Dermis microvascular lymphatic vessel endothelial cell (primary cell): ENCODE measurements around the gene NSD2. TPM values are rescaled to one million over a fixed set of nuclear protein-coding genes. Genes with fewer than 3 reads are reported as not detected.
"Not testable (repeated sequence)": the region's sequence is repeated elsewhere in the genome, so short reads cannot be mapped to it uniquely, and the experiment has no call there.

Experiments
- DNase-seq, 2 donors: peaks; one replicate each; pipeline versions ENCODE4 v3.0.0 to v3.0.0-alpha.2; 2010; ENCODE audit warnings: low read depth in 2 of 2
- total RNA-seq: library from RNA; depleted of rRNA; stranded (reverse); fragments of >200 nt; gene quantifications from 2 replicates; pipeline ENCODE4 v1.2.1, GENCODE V29; 2014

Gene NSD2
- total RNA-seq, 1 donor from 2014 or later: 39.8 TPM

GRCh38 chr4:1984406-1985191 lies 113.4 kb downstream of the NSD2 start:
- DNase-seq: no peak

DNA sequence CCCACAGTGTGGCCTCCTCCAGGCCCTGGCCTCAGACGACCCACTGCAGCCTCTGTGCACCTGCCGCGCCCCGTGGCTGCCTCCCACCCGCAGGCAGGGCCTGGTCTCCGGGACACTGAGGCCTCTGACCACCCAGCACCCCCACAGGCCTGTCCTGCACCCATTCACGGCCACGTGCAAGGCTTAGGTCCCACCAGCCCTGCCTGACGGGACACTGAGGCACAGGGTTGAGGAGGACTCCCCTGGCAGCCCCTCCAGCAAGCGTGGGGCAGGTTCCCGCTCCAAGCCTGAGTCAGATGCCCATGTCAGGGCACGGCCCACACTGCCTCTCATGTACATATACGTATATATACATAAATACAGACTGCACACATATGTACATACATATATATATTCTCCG lies 114.1 kb downstream of the NSD2 start:
- no peak for DNase-seq

DNA sequence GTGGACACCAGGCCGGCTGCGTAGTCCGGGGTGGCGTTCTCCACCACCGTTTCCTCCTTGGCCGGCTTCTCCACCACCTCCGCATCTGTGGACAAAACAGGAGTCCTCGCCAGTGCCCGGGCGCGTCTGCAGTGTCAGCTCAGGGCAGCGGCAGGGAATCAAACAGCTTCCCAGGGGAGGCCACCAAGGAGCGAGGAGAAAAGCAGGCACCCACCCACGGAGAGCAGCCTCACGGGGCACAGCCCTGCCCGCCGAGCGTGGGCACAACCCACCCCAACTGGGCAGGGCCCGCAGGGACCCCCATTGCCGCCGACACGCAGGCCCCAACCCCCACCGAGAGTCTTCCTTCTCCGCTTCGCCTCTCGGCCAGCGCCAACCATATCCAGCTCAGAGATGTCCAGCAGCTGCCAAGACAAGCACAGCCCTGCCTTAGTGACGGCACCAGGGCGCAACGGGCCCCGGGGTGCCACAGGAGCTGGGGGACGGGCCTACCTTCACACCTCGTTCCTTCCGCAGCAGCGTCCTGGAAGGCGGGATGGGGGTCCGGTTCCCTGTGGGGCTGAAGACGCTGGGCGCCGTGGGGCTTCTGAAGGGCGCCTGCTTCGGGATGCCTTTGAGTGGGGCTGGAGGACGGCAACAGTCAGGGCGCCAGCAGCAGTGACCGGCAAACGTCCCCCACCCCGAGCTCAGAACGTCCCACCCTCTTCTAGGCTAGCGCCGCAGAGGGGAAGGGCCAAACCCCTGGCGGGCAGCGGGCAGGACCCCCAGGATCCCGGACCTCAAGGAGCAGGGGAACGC lies 114.8 kb downstream of the NSD2 start:
- no peak for DNase-seq

DNA sequence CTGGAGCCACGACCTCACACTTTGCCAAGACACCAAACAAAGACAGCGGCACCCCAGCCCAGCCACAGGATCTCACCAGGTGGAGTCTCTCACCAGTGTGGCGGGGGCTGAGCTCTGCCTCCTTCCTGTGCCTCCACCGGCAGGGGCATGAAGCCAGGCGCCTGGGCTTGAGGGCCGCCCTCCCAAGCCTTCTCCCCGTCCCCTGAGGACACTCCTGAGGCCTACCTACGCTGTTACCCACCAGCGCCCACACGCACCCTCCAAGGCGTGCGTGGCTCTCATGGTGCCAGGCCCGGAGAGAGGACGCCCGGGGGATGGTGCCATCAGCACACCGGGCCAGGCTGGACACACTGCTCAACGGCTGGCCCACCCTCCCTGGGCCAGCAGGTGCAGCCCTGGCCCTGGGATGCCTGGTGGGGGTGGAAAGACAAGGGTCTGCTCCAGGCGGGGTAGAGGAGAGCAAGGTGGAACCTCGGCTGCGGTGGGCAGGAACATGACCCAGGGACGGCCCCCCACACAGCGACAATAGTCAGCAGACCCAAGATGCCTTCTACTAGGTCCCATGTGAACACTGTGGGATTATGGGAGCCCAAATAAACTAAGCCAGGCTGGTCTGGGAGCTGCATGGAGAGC lies 115.5 kb downstream of the NSD2 start:
- DNase-seq: no peak

DNA sequence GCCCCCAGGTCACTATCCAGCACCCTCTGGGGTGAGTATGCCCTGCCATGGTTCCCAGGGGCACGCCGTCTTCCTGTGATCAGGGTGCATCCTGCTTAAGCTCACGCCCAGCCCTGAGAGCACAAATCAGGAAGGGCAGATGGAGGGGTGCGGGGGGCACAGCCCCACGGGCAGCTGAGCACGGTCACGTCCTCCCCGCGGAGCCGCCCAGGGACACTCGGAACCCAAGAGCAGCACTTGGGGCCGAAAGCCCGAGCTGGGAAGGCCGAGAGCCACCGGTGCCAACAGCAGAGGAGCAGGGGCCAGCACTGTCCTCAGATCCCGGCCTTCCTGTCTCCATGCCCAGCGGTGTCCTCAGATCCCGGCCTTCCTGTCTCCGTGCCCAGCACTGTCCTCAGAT lies 116.1 kb downstream of the NSD2 start:
- no peak for DNase-seq

DNA sequence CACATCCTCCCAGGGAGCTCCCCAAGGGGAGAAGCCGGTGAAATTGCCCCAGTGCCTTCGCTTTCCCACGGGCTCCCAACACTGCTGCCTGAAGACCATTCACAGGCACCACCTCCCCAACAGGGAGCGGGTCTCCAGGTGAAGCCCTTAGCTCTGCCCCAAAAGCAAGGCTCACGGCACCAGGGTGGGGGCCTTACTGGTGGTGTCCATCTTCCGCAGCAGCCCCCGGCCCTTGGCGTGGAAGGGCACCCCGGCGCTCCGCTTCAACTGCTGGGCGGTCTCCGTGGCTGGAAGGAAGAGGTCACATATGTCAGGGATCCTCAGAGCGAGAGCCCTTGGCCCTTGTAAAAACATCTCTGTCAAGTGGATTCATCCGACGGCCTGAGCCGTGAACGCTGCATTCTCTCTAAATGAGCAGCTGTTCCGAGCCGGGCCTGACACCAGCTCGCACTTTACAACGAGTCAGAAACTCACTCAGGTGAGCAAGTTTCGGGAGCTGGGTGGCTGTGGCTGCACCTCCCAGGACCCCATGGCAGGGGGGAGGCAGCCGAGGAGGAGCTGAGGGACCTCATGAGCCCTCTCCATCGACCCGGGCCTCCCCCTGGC lies 116.6 kb downstream of the NSD2 start:
- DNase-seq: no peak

DNA sequence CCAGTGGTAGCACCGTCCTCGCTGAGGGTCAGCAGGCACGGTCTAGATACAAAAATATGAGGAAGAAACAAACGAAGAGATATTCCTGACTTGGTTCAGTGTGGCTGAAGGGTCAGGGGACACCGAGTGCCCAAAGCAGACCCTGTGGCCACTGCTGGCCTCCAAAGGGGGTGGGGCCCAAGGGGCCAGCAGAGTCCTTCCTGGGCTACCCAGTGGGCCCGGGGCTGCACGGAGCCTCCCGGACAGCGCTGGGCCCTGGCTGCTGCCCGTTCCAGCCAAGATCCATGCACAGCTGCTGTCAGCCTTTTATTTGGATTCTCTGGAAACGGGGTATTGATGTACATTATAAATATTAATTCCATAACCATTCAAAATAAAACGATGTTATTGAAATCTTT lies 117.1 kb downstream of the NSD2 start:
- DNase-seq: no peak

- DNase-seq: no peak
These were observed 118.5 kb downstream of the NSD2 start for GRCh38 chr4:1989533-1990347.

GRCh38 chr4:1990348-1990645 lies 119.1 kb downstream of the NSD2 start:
- no peak for DNase-seq

- no peak for DNase-seq
These were observed 119.5 kb downstream of the NSD2 start for GRCh38 chr4:1990676-1991075.

DNA sequence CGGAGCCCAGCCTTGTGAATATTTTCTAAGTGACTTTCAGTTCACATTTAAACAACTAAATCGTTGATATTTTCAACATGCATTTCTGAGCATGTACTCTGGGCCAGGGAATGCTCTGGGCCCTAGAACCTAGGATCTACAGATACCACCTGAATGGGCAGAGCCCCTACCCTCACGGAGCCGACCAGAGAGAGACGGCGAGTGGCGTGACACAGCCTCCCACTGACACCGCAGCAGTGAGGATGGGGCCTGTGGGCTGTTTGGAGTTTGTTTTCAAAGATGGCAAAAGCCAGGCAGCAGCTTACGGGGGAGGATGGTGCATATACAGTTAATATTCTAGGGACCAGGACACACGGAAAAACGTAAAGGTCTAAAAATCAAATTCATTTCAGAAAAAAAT lies 119.9 kb downstream of the NSD2 start:
- no peak for DNase-seq

GRCh38 chr4:1991596-1992434 lies 120.6 kb downstream of the NSD2 start:
- DNase-seq: no peak

- DNase-seq: no peak
These were observed 121.4 kb downstream of the NSD2 start for GRCh38 chr4:1992468-1993168.

- DNase-seq: no peak
These were observed 122.0 kb downstream of the NSD2 start for GRCh38 chr4:1993169-1993516.

- DNase-seq: not testable (repeated sequence)
These were observed 122.7 kb downstream of the NSD2 start for GRCh38 chr4:1993718-1994516.

DNA sequence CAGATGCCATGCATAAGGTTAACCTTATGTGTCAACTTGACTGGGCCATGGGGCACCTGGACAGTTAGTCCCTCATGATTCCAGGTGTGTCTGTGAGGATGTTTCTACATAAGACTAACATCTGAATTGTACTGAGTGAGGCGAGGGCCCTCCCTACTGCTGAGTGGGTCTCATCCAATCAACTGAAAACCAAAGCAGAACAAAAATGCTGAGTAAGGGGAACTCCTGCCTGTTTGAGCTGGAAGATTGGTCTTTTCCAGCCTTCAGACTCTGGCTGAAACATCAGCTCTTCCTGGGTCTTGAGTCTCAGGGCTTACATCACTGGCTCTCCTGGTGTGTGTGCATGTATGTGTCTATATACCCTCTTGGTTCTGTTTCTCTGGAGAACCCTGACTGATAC lies 123.7 kb downstream of the NSD2 start:
- no peak for DNase-seq

- DNase-seq: no peak
These were observed 125.8 kb downstream of the NSD2 start for GRCh38 chr4:1996866-1997611.

- DNase-seq: no peak
These were observed 126.5 kb downstream of the NSD2 start for GRCh38 chr4:1997712-1998111.
